ENCODE results near the gene ARHGAP27. TPM values are rescaled to one million over a fixed set of nuclear protein-coding genes. Genes with fewer than 3 reads are reported as not detected.

ARHGAP27 gene
- total RNA-seq, 4 donors from 2014 or later = 194 to 489 (median 294) TPM

GRCh38 chr17:45408611-45409421, 23.9 kb downstream of the ARHGAP27 start:
- in situ Hi-C loops (cut with MboI; ENCODE audit: low pct_ligation_motif_present in 1 of 4, low pct_unique_long_range_greater_than_20kb in 1 of 4, low sequenced_read_pairs in 3 of 4) (no loop called here), intact Hi-C loops (cut with DNase I; ENCODE audit: low total_unique reads) (no loop called here)
- Histone ChIP-seq H3K4me3 (peak overlapping the region in 2 of 4 donors; percentile 26 to 46), H3K27me3 (no peaks in the 10 kb centered on the region), H3K36me3 (peaks cover 0 to 4% (median 0%) of the 10 kb centered on the region in 4 donors), H3K27ac (peak overlapping the region; percentile 83 to 89 (median 88)), H3K9me3 (no peaks in the 10 kb centered on the region), H3K4me1 (peaks cover 58 to 92% (median 83%) of the 10 kb centered on the region in 4 donors)
- TF ChIP-seq CTCF (IDR thresholded peaks at IDR 0.05) (peak in 1 of 5 experiments; percentile 12), POLR2A (IDR thresholded peaks at IDR 0.05) (no peak)
- 51% methylated on average over 11 of the region's 11 CpGs; no CpG with 5 or more reads in 1 of the 2 donors for WGBS, 2 donors (ENCODE audit: low coverage in 1 of 2)
- peak; percentile 29 for DNase-seq

DNA sequence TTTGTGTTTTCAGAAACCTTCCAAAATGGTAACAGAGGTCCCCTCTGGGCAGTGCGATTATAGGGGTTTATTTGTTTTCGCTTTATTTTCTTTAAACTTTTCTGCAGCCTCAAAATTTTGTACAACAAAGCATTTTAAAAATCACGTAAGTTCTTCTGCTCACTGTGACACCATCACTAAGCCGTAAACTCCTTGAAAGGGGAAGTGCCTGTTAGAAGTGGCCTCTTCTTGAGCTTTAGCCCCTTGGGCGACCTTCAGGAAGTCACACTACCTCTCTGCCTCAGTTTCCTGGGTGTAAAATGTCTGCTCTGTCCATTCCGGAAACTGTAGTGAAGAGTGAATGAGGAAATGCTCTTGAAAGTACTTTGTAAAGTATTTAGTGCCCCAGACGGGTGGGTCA, 26.6 kb downstream of the ARHGAP27 start:
- peaks cover 0 to 23% (median 0%) of the 10 kb centered on the region in 4 donors for H3K36me3 ChIP-seq
- no peak for TF ChIP-seq CTCF (IDR thresholded peaks at IDR 0.05)
- no peak for TF ChIP-seq POLR2A (IDR thresholded peaks at IDR 0.05)
- no peak for TF ChIP-seq EP300 (IDR thresholded peaks at IDR 0.05; ENCODE audit: low read depth)
- TF ChIP-seq POLR2AphosphoS5 (IDR thresholded peaks at IDR 0.05) = no peak
- in situ Hi-C loops (cut with MboI; ENCODE audit: low pct_ligation_motif_present in 1 of 4, low pct_unique_long_range_greater_than_20kb in 1 of 4, low sequenced_read_pairs in 3 of 4) = no loop called here
- intact Hi-C loops (cut with DNase I; ENCODE audit: low total_unique reads) = no loop called here
- WGBS, 2 donors (ENCODE audit: low coverage in 1 of 2) = 54 to 57% methylated on average over 6 to 7 of the region's 7 CpGs
- peaks cover 38 to 65% (median 58%) of the 10 kb centered on the region in 4 donors for H3K4me1 ChIP-seq
- H3K4me3 ChIP-seq = peak overlapping the region in 3 of 4 donors; percentile 5 to 22 (median 6)
- H3K27me3 ChIP-seq = no peaks in the 10 kb centered on the region
- DNase-seq = no peak
- no peaks in the 10 kb centered on the region for H3K9me3 ChIP-seq
- H3K27ac ChIP-seq = peak overlapping the region; percentile 83 to 89 (median 88)

GRCh38 chr17:45405250-45406086, 27.2 kb downstream of the ARHGAP27 start:
- TF ChIP-seq CTCF (IDR thresholded peaks at IDR 0.05) (no peak), POLR2A (IDR thresholded peaks at IDR 0.05) (peak; percentile 62), POLR2AphosphoS5 (IDR thresholded peaks at IDR 0.05) (peak in 2 of 3 donors; percentile 60 to 69), EP300 (IDR thresholded peaks at IDR 0.05; ENCODE audit: low read depth) (no peak)
- H3K36me3 ChIP-seq = peaks cover 0 to 29% (median under 1%) of the 10 kb centered on the region in 4 donors
- no peaks in the 10 kb centered on the region for H3K27me3 ChIP-seq
- H3K4me1 ChIP-seq = peaks cover 32 to 58% (median 52%) of the 10 kb centered on the region in 4 donors
- WGBS, 2 donors (ENCODE audit: low coverage in 1 of 2) = 35% methylated on average over 48 of the region's 48 CpGs; no CpG with 5 or more reads in 1 of the 2 donors
- H3K4me3 ChIP-seq = peak overlapping the region in 3 of 4 donors; percentile 5 to 22 (median 6)
- in situ Hi-C loops (cut with MboI; ENCODE audit: low pct_ligation_motif_present in 1 of 4, low pct_unique_long_range_greater_than_20kb in 1 of 4, low sequenced_read_pairs in 3 of 4) = no loop called here
- peak; percentile 89 for DNase-seq
- intact Hi-C loops (cut with DNase I; ENCODE audit: low total_unique reads) = no loop called here
- H3K27ac ChIP-seq = peak overlapping the region; percentile 83 to 89 (median 88)
- no peaks in the 10 kb centered on the region for H3K9me3 ChIP-seq

DNA sequence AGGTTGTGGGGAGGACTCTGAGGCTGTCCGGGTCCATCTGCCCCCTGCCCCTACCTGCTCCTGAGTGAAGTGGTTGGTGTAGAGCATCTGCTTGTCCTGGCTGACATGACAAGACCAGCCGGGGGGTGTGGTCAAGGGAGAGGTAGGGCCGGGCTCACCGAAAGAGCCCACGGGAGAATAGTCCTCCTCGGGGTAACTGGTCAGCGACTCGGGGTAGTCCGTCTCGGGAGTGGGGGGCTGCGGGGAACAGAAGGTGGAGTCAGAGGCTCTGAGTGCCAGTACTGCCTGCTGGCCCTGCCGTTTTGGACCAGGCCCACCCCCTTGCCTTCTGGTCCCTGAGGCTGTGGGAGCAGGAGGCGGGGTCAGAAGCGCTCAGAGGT, 27.8 kb downstream of the ARHGAP27 start:
- no peak for DNase-seq
- in situ Hi-C loops (cut with MboI; ENCODE audit: low pct_ligation_motif_present in 1 of 4, low pct_unique_long_range_greater_than_20kb in 1 of 4, low sequenced_read_pairs in 3 of 4) = no loop called here
- H3K36me3 ChIP-seq = peaks cover 0 to 33% (median 3%) of the 10 kb centered on the region in 4 donors

More for the DNA sequence above, 27.8 kb downstream of the ARHGAP27 start:
- Histone ChIP-seq H3K9me3 (no peaks in the 10 kb centered on the region), H3K4me1 (peaks cover 28 to 52% (median 46%) of the 10 kb centered on the region in 4 donors), H3K4me3 (no peak overlapping the region), H3K27ac (peak overlapping the region; percentile 56 to 89 (median 88)), H3K27me3 (no peaks in the 10 kb centered on the region)
- TF ChIP-seq POLR2A (IDR thresholded peaks at IDR 0.05) (no peak), POLR2AphosphoS5 (IDR thresholded peaks at IDR 0.05) (peak in 1 of 3 donors; percentile 16), EP300 (IDR thresholded peaks at IDR 0.05; ENCODE audit: low read depth) (no peak), CTCF (IDR thresholded peaks at IDR 0.05) (no peak)
- 71% methylated on average over 14 of the region's 14 CpGs; no CpG with 5 or more reads in 1 of the 2 donors for WGBS, 2 donors (ENCODE audit: low coverage in 1 of 2)
- intact Hi-C loops (cut with DNase I; ENCODE audit: low total_unique reads) = no loop called here
